ENCODE measurements around the gene PLOD1. TPM values are rescaled to one million over a fixed set of nuclear protein-coding genes. Genes with fewer than 3 reads are reported as not detected.

PLOD1 gene
- total and polyA plus RNA-seq, 10 of the 15 experiments (the other 5 are each of a cell fraction or from before 2014, with no cell fraction given), result 10.6 to 42.6 (median 29.3) TPM

- TF ChIP-seq NFXL1 (IDR thresholded peaks at IDR 0.05; ENCODE audit: borderline replicate concordance) (no peak), BCL11A (IDR thresholded peaks at IDR 0.05; ENCODE audit: low read depth, low read length) (no peak), NR2F1 (conservative IDR thresholded peaks at IDR 0.05) (0 out of 2 replicates have a peak, but pooled peaks have one; percentile 4), IRF4 (IDR thresholded peaks at IDR 0.05; ENCODE audit: low read depth, low read length) (no peak), CHD4 (IDR thresholded peaks at IDR 0.05) (no peak), ZBED1 (IDR thresholded peaks at IDR 0.05; ENCODE audit: borderline replicate concordance) (no peak), GATAD2B (conservative IDR thresholded peaks at IDR 0.05; ENCODE audit: low read depth) (0 out of 2 replicates have a peak, but pooled peaks have one; percentile 38), JUND (IDR thresholded peaks at IDR 0.05; ENCODE audit: low read depth, low read length) (no peak), RUNX3 (IDR thresholded peaks at IDR 0.05; ENCODE audit: low read length) (0 out of 2 replicates have a peak, but pooled peaks have one; percentile 8), DPF2 (IDR thresholded peaks at IDR 0.05) (no peak), RBBP5 (conservative IDR thresholded peaks at IDR 0.05) (no peak), MLLT1 (IDR thresholded peaks at IDR 0.05) (no peak), EP300 (IDR thresholded peaks at IDR 0.05; ENCODE audit: borderline replicate concordance in 1 of 2, control insufficient read depth in 1 of 2, low read depth in 2 of 2, low read length in 2 of 2) (no peak), GABPA (IDR thresholded peaks at IDR 0.05; ENCODE audit: low read depth) (no peak), ZNF217 (IDR thresholded peaks at IDR 0.05) (0 out of 2 replicates have a peak, but pooled peaks have one; percentile 29), TBL1XR1 (IDR thresholded peaks at IDR 0.05; ENCODE audit: low read depth, low read length) (no peak), POLR2A (IDR thresholded peaks at IDR 0.05; ENCODE audit: low read depth, low read length) (no peak), SUPT20H (IDR thresholded peaks at IDR 0.05; ENCODE audit: borderline replicate concordance, control insufficient read depth, low read depth, low read length) (no peak), ZSCAN29 (IDR thresholded peaks at IDR 0.05) (no peak), YY1 (IDR thresholded peaks at IDR 0.05; ENCODE audit: low read depth, low read length) (0 out of 2 replicates have a peak, but pooled peaks have one; percentile 38), HDAC2 (IDR thresholded peaks at IDR 0.05) (no peak), FOXK2 (IDR thresholded peaks at IDR 0.05) (no peak), TCF3 (IDR thresholded peaks at IDR 0.05; ENCODE audit: borderline replicate concordance, insufficient read depth, low read depth, low read length) (no peak), IRF5 (IDR thresholded peaks at IDR 0.05; ENCODE audit: borderline replicate concordance) (no peak), MXI1 (IDR thresholded peaks at IDR 0.05; ENCODE audit: low read depth, low read length) (no peak), SMARCA5 (IDR thresholded peaks at IDR 0.05) (peak; percentile 82), HDAC6 (IDR thresholded peaks at IDR 0.05; ENCODE audit: unreplicated experiment) (no peak), SMAD1 (IDR thresholded peaks at IDR 0.05; ENCODE audit: low read depth, partially characterized antibody) (no peak), PBX3 (IDR thresholded peaks at IDR 0.05; ENCODE audit: insufficient replicate concordance, low read depth, low read length) (no peak), MEF2B (IDR thresholded peaks at IDR 0.05; ENCODE audit: partially characterized antibody, poor library complexity, severe bottlenecking) (no peak), RAD51 (IDR thresholded peaks at IDR 0.05) (no peak), SIN3A (IDR thresholded peaks at IDR 0.05; ENCODE audit: low read depth, low read length) (no peak)
Measured at GRCh38 chr1:12019858-12020509, 85.5 kb downstream of the PLOD1 start (continued).

Data from GM12878 (cell line).